Astrocyte (in vitro differentiated cells and primary cell): Measurements from ENCODE around the gene ELMO1. TPM values are rescaled to one million over a fixed set of nuclear protein-coding genes. Genes with fewer than 3 reads are reported as not detected.

Experiments
- DNase-seq: peaks from one replicate; pipeline ENCODE4 v3.0.0-alpha.2; 2010; ENCODE audit warnings: low read depth
- FAIRE-seq: peaks from 2 replicates; lab custom pipeline; 2011; peaks lifted over from hg19 to GRCh38; lab: Jason Lieb, UNC
- H2AFZ ChIP-seq: 2 replicates; pipeline ENCODE4 v1.6.0; 2012; ENCODE audit warnings: low read depth, low read length, inconsistent platforms
- H3K27ac ChIP-seq: 2 replicates; pipeline ENCODE4 v1.5.1; 2011; ENCODE audit warnings: low read depth, low read length, inconsistent platforms
- H3K27me3 ChIP-seq: 2 replicates; pipeline ENCODE4 v1.6.0; 2011; ENCODE audit warnings: low read length, inconsistent platforms; ENCODE audit not compliant: insufficient read depth
- H3K36me3 ChIP-seq: 2 replicates; pipeline ENCODE4 v1.5.1; 2011; ENCODE audit warnings: low read length, inconsistent platforms; ENCODE audit not compliant: insufficient read depth
- H3K4me1 ChIP-seq: 2 replicates; pipeline ENCODE4 v1.5.1; 2011; ENCODE audit warnings: low read length, inconsistent platforms; ENCODE audit not compliant: insufficient read depth
- H3K4me2 ChIP-seq: 2 replicates; pipeline ENCODE4 v1.6.0; 2012; ENCODE audit warnings: low read length, inconsistent platforms
- H3K4me3 ChIP-seq: 2 replicates; pipeline ENCODE4 v1.5.1; 2011; ENCODE audit warnings: low read depth, mild to moderate bottlenecking, low read length, inconsistent platforms; ENCODE audit not compliant: insufficient read depth
- H3K79me2 ChIP-seq: 2 replicates; pipeline ENCODE4 v1.6.0; 2012; ENCODE audit warnings: mild to moderate bottlenecking, low read length, inconsistent platforms; ENCODE audit not compliant: insufficient read depth
- H3K9ac ChIP-seq: 2 replicates; pipeline ENCODE4 v1.6.0; 2012; ENCODE audit warnings: mild to moderate bottlenecking, low read length, inconsistent platforms
- H3K9me3 ChIP-seq: 2 replicates; pipeline ENCODE4 v1.5.1; 2012; ENCODE audit warnings: low read depth, mild to moderate bottlenecking, low read length, inconsistent platforms; ENCODE audit not compliant: insufficient read depth
- H4K20me1 ChIP-seq: 2 replicates; pipeline ENCODE4 v1.6.0; 2012; ENCODE audit warnings: low read length, inconsistent platforms; ENCODE audit not compliant: insufficient read depth
- H3K27ac Mint-ChIP-seq: one replicate; pipeline ENCODE4 v1.8.0; 2021; ENCODE audit warnings: mild to moderate bottlenecking, mixed read lengths; ENCODE audit not compliant: unreplicated experiment
- H3K27me3 Mint-ChIP-seq: one replicate; pipeline ENCODE4 v1.8.0; 2021; ENCODE audit warnings: low read depth, mixed read lengths; ENCODE audit not compliant: unreplicated experiment
- H3K36me3 Mint-ChIP-seq: one replicate; pipeline ENCODE4 v1.8.0; 2021; ENCODE audit warnings: low read depth, mixed read lengths; ENCODE audit not compliant: unreplicated experiment
- H3K4me1 Mint-ChIP-seq: one replicate; pipeline ENCODE4 v1.8.0; 2021; ENCODE audit warnings: low read depth, mixed read lengths; ENCODE audit not compliant: unreplicated experiment
- H3K4me3 Mint-ChIP-seq: one replicate; pipeline ENCODE4 v1.8.0; 2021; ENCODE audit warnings: mild to moderate bottlenecking, moderate library complexity, mixed read lengths; ENCODE audit not compliant: unreplicated experiment
- H3K9me3 Mint-ChIP-seq: one replicate; pipeline ENCODE4 v1.8.0; 2021; ENCODE audit warnings: mild to moderate bottlenecking, mixed read lengths; ENCODE audit not compliant: unreplicated experiment
- EZH2 ChIP-seq: IDR thresholded peaks from 2 replicates; pipeline ENCODE4 v1.6.1; 2012; ENCODE audit warnings: mild to moderate bottlenecking, low read length, inconsistent platforms; ENCODE audit not compliant: insufficient read depth
- total RNA-seq: library from RNA; stranded (reverse); gene quantifications from 2 replicates; pipeline ENCODE4 v1.2.1, GENCODE V29; 2021
- TF ChIP-seq, protein P1 (sequence below): IDR thresholded peaks from 2 replicates; pipeline ENCODE4 v1.5.1; 2011; ENCODE audit warnings: low read depth, mild to moderate bottlenecking, inconsistent platforms, low read length, moderate library complexity; ENCODE audit not compliant: insufficient read depth

ELMO1 gene
- total RNA-seq, 1 donor from 2014 or later: 20.4 TPM

GRCh38 chr7:37481154-37481553, 32.5 kb upstream of the ELMO1 start:
- H3K27me3 Mint-ChIP-seq: no peaks in the 10 kb centered on the region
- H3K4me3 ChIP-seq: no peak overlapping the region
- H2AFZ ChIP-seq: no peak overlapping the region
- peaks cover 5% of the 10 kb centered on the region for H3K4me1 ChIP-seq
- no peak overlapping the region for H3K27ac ChIP-seq
- no peaks in the 10 kb centered on the region for H3K36me3 ChIP-seq
- peaks cover 38% of the 10 kb centered on the region for H3K4me1 Mint-ChIP-seq
- H3K27me3 ChIP-seq: no peaks in the 10 kb centered on the region
- H3K9me3 ChIP-seq: no peaks in the 10 kb centered on the region
- H3K9ac ChIP-seq: no peak overlapping the region
- no peaks in the 10 kb centered on the region for H4K20me1 ChIP-seq
- no peaks in the 10 kb centered on the region for H3K79me2 ChIP-seq
- no peak overlapping the region for H3K4me3 Mint-ChIP-seq
- TF ChIP-seq EZH2: no peak
- TF ChIP-seq, protein P1, sequence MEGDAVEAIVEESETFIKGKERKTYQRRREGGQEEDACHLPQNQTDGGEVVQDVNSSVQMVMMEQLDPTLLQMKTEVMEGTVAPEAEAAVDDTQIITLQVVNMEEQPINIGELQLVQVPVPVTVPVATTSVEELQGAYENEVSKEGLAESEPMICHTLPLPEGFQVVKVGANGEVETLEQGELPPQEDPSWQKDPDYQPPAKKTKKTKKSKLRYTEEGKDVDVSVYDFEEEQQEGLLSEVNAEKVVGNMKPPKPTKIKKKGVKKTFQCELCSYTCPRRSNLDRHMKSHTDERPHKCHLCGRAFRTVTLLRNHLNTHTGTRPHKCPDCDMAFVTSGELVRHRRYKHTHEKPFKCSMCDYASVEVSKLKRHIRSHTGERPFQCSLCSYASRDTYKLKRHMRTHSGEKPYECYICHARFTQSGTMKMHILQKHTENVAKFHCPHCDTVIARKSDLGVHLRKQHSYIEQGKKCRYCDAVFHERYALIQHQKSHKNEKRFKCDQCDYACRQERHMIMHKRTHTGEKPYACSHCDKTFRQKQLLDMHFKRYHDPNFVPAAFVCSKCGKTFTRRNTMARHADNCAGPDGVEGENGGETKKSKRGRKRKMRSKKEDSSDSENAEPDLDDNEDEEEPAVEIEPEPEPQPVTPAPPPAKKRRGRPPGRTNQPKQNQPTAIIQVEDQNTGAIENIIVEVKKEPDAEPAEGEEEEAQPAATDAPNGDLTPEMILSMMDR: no peak
- DNase-seq (no peak), FAIRE-seq (no peak)
- peaks cover 2% of the 10 kb centered on the region for H3K9me3 Mint-ChIP-seq
- no peaks in the 10 kb centered on the region for H3K36me3 Mint-ChIP-seq
- peak overlapping the region; percentile 70 for H3K27ac Mint-ChIP-seq
- H3K4me2 ChIP-seq: no peak overlapping the region

DNA sequence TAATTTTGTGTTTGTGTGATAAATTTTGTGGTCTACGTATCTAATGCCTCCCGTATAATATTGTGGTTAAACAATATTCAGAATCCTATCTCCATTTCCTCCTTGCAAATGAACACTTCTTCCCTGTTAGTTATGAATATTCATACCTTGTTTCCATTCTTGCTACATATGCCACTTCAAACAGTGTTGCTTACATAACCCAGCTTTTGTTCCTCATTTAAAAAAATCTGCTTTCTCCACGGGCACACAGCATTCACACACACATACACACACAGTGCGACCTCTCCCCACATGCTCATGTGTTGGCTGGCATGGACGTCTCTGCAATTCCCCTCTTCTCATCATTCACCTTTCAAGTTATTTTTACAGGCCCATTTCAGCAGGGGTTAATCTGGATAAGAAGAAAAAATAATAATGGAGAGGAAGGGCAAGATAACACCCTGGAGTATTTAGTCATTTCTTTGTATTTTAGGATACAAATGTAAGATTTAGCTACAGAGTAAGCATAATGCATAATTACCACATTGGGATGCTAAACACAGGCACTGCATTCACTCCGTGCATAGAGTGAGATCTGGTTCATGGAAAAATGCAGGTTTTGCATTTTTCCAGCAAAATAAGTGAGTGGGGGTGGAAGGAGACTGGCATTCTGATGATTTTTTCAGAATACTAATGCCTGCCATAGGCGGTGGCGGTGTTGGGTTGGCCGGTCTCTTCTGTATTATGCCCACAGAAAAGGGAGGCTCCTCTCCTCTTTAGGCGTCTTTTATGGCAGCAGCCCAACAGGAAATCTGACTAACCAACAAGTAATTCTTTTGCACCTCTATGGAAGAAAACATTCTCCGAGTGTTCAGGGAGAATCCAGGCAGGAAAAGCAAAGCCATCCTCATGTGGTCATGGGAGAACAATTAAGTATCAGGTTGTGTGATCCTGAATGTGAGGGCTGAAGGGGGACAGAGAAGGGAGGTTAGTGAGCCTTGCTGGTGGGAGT, 31.7 kb upstream of the ELMO1 start:
- peaks cover 5% of the 10 kb centered on the region for H3K4me1 ChIP-seq
- no peak overlapping the region for H3K4me3 ChIP-seq
- TF ChIP-seq, protein P1: no peak
- TF ChIP-seq EZH2: no peak
- no peaks in the 10 kb centered on the region for H3K36me3 ChIP-seq
- DNase-seq: no peak
- H4K20me1 ChIP-seq: no peaks in the 10 kb centered on the region
- H3K79me2 ChIP-seq: no peaks in the 10 kb centered on the region
- Mint-ChIP-seq H3K36me3 (no peaks in the 10 kb centered on the region), H3K9me3 (no peaks in the 10 kb centered on the region), H3K27ac (peak overlapping the region; percentile 70), H3K4me1 (peaks cover 38% of the 10 kb centered on the region), H3K4me3 (no peak overlapping the region), H3K27me3 (no peaks in the 10 kb centered on the region)
- FAIRE-seq: no peak
- no peak overlapping the region for H3K27ac ChIP-seq
- H3K9me3 ChIP-seq: no peaks in the 10 kb centered on the region
- H3K9ac ChIP-seq: no peak overlapping the region
- H2AFZ ChIP-seq: peak overlapping the region; percentile 61
- H3K4me2 ChIP-seq: no peak overlapping the region
- no peaks in the 10 kb centered on the region for H3K27me3 ChIP-seq
